CD14-positive monocyte (primary cell): ENCODE measurements around the gene INF2. TPM values are rescaled to one million over a fixed set of nuclear protein-coding genes. Genes with fewer than 3 reads are reported as not detected.

Experiments
- DNase-seq, 3 donors: peaks; one replicate each; pipeline ENCODE4 v3.0.0-alpha.2; 2011 to 2022
- H2AFZ ChIP-seq: 2 replicates; pipeline ENCODE4 v1.6.0; 2012; ENCODE audit warnings: mild to moderate bottlenecking, low read depth, low read length, inconsistent platforms; ENCODE audit not compliant: insufficient read depth, poor library complexity, severe bottlenecking
- H3K27ac ChIP-seq, 2 donors: 1 replicate in 1 of 2; 2 replicates in 1 of 2; pipeline ENCODE4 v1.5.1; 2012 to 2013; ENCODE audit warnings: low read length in 2 of 2, control low read depth in 1 of 2, inconsistent platforms in 1 of 2, low read depth in 1 of 2, mild to moderate bottlenecking in 1 of 2
- H3K27me3 ChIP-seq, 2 donors: one replicate each; pipeline versions ENCODE4 v1.6.0 to v1.6.1; 2011 to 2013; ENCODE audit warnings: low read length in 2 of 2; ENCODE audit not compliant: control insufficient read depth in 2 of 2, insufficient read depth in 2 of 2
- H3K36me3 ChIP-seq, 2 donors: replicated peaks in 1 of 2; 1 replicate in 1 of 2; 2 replicates in 1 of 2; pipeline versions ENCODE4 v1.5.1 to v1.6.1; 2012 to 2013; ENCODE audit warnings: low read length in 2 of 2, control low read depth in 1 of 2, inconsistent platforms in 1 of 2, mild to moderate bottlenecking in 1 of 2; ENCODE audit not compliant: insufficient read depth in 2 of 2, control insufficient read depth in 1 of 2
- H3K4me1 ChIP-seq, 2 donors: 1 replicate in 1 of 2; 2 replicates in 1 of 2; pipeline versions ENCODE4 v1.5.1 to v1.6.1; 2012 to 2013; ENCODE audit warnings: low read length in 2 of 2, control low read depth in 1 of 2, inconsistent platforms in 1 of 2, mild to moderate bottlenecking in 1 of 2, moderate library complexity in 1 of 2; ENCODE audit not compliant: insufficient read depth in 2 of 2, control insufficient read depth in 1 of 2
- H3K4me2 ChIP-seq: replicated peaks from 2 replicates; pipeline ENCODE3; 2012; ENCODE audit warnings: low read length, moderate library complexity, mild to moderate bottlenecking; ENCODE audit not compliant: poor library complexity, severe bottlenecking; ENCODE audit errors: extremely low read depth
- H3K4me3 ChIP-seq, 3 experiments: fragments of 200-600 bp in 1 of 3; sonication (generic) in 1 of 3; replicated peaks in 1 of 3; 1 replicate in 2 of 3; 2 replicates in 1 of 3; pipeline ENCODE4 v1.5.1; 2011 to 2013; ENCODE audit warnings: low read length in 3 of 3, mild to moderate bottlenecking in 3 of 3, control low read depth in 2 of 3, low read depth in 2 of 3, inconsistent platforms in 1 of 3, moderate library complexity in 1 of 3
- H3K79me2 ChIP-seq: 2 replicates; pipeline ENCODE4 v1.6.0; 2012; ENCODE audit warnings: mild to moderate bottlenecking, control low read depth, inconsistent platforms, low read length, moderate library complexity; ENCODE audit not compliant: insufficient read depth
- H3K9ac ChIP-seq: 2 replicates; pipeline ENCODE4 v1.6.0; 2017; ENCODE audit warnings: low read length, mild to moderate bottlenecking; ENCODE audit not compliant: insufficient read depth, poor library complexity, severe bottlenecking
- H3K9me3 ChIP-seq, 2 donors: replicated peaks in 1 of 2; 1 replicate in 1 of 2; 2 replicates in 1 of 2; pipeline versions ENCODE4 v1.5.1 to v1.6.1; 2012 to 2013; ENCODE audit warnings: low read length in 2 of 2, control low read depth in 1 of 2; ENCODE audit not compliant: control insufficient read depth in 1 of 2, insufficient read depth in 1 of 2
- H4K20me1 ChIP-seq: 2 replicates; pipeline ENCODE4 v1.6.0; 2012; ENCODE audit warnings: mild to moderate bottlenecking, low read length, control low read depth, moderate library complexity; ENCODE audit not compliant: insufficient read depth
- H3K27ac Mint-ChIP-seq, 7 donors: one replicate each; pipeline ENCODE4 v1.8.0; 2020; ENCODE audit warnings: mild to moderate bottlenecking in 7 of 7, mixed read lengths in 7 of 7, moderate library complexity in 6 of 7, inconsistent platforms in 2 of 7
- H3K27me3 Mint-ChIP-seq, 3 donors: one replicate each; pipeline ENCODE4 v1.8.0; 2021 to 2022; ENCODE audit warnings: low read depth in 3 of 3, mild to moderate bottlenecking in 3 of 3, mixed read lengths in 3 of 3, moderate library complexity in 3 of 3, inconsistent platforms in 1 of 3
- H3K36me3 Mint-ChIP-seq, 2 donors: one replicate each; pipeline ENCODE4 v1.8.0; 2020; ENCODE audit warnings: mixed read lengths in 2 of 2, inconsistent platforms in 1 of 2, mild to moderate bottlenecking in 1 of 2
- H3K4me1 Mint-ChIP-seq: one replicate; pipeline ENCODE4 v1.8.0; 2020; ENCODE audit warnings: mild to moderate bottlenecking, mixed read lengths
- H3K4me3 Mint-ChIP-seq, 2 donors: one replicate each; pipeline ENCODE4 v1.8.0; 2020; ENCODE audit warnings: mild to moderate bottlenecking in 2 of 2, mixed read lengths in 2 of 2, moderate library complexity in 1 of 2
- H3K9me3 Mint-ChIP-seq, 7 donors: one replicate each; pipeline ENCODE4 v1.8.0; 2020 to 2022; ENCODE audit warnings: mixed read lengths in 7 of 7, mild to moderate bottlenecking in 6 of 7, moderate library complexity in 6 of 7, inconsistent platforms in 2 of 7
- WGBS: methylation state at CpG from one replicate; pipeline ENCODE4 v1.1.5; 2013; ENCODE audit warnings: missing lambda C conversion rate; ENCODE audit not compliant: insufficient coverage; 5-methylcytosine and 5-hydroxymethylcytosine counted together
- intact Hi-C, 2 donors: fragments of 100-400 bp; cut with micrococcal nuclease; formaldehyde crosslinking; loops; one replicate each; pipeline versions ENCODE4 v1.15.0 to v1.15.1; 2023
- polyA plus RNA-seq, 3 donors: library from polyadenylated mRNA; depleted of rRNA in 1 of 3; unstranded in 2 of 3; stranded (reverse) in 1 of 3; fragments of 300-500 nt in 2 of 3; fragments of >200 nt in 1 of 3; fragmentation: Illumina TruSeq in 2 of 3; gene quantifications; 1 replicate in 2 of 3; 2 replicates in 1 of 3; pipeline ENCODE4 v1.2.3, GENCODE V29; 2012 to 2021
- TF ChIP-seq, protein P1 (sequence below): fragments of 200-600 bp; IDR thresholded peaks from one replicate; pipeline ENCODE4 v1.8.0; 2022; ENCODE audit warnings: antibody characterized with exemption, mild to moderate bottlenecking

Gene INF2
- polyA plus RNA-seq, 3 donors, result 2.9 to 23.3 (median 3.8) TPM

DNA sequence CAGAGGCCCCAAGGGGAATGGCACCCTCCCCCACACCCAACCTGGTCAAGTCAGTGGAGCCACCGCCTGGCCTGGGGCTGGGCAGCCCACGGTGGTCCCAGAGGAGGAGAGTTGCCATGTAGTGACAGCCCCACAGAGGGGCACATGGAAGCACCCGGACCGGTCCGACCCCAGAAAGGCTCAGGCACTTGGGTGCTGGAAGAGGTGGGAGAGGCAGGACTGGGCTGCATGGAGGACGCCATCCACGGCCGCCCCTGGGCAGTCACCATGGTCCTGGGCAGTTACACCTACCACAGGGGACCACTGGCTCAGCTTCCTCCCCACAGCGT is 46.9 kb upstream of the INF2 start:
- no peaks in the 10 kb centered on the region for H3K79me2 ChIP-seq
- no peak overlapping the region for H3K4me2 ChIP-seq
- intact Hi-C loops, result loop anchor here in 1 of 2 donors (10.0 kb wide), 1 partner anchor 508 kb away; the partner anchor contains the start of gene KIF26A
- peaks cover 10 to 16% of the 10 kb centered on the region in 2 donors for H3K4me1 ChIP-seq
- peak overlapping the region; percentile 34 for H3K9ac ChIP-seq
- no peaks in the 10 kb centered on the region for H4K20me1 ChIP-seq
- H3K9me3 ChIP-seq, result peaks cover 0 to 10% of the 10 kb centered on the region in 2 donors
- no peaks in the 10 kb centered on the region for H3K27me3 ChIP-seq
- TF ChIP-seq, protein P1, sequence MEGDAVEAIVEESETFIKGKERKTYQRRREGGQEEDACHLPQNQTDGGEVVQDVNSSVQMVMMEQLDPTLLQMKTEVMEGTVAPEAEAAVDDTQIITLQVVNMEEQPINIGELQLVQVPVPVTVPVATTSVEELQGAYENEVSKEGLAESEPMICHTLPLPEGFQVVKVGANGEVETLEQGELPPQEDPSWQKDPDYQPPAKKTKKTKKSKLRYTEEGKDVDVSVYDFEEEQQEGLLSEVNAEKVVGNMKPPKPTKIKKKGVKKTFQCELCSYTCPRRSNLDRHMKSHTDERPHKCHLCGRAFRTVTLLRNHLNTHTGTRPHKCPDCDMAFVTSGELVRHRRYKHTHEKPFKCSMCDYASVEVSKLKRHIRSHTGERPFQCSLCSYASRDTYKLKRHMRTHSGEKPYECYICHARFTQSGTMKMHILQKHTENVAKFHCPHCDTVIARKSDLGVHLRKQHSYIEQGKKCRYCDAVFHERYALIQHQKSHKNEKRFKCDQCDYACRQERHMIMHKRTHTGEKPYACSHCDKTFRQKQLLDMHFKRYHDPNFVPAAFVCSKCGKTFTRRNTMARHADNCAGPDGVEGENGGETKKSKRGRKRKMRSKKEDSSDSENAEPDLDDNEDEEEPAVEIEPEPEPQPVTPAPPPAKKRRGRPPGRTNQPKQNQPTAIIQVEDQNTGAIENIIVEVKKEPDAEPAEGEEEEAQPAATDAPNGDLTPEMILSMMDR, result no peak
- H3K36me3 ChIP-seq, result no peaks in the 10 kb centered on the region
- no peak overlapping the region for H2AFZ ChIP-seq
- no peak overlapping the region for H3K4me3 Mint-ChIP-seq
- H3K9me3 Mint-ChIP-seq, result peaks cover 0 to 13% (median 8%) of the 10 kb centered on the region in 7 donors
- peak overlapping the region in 1 of 7 donors; percentile 20 for H3K27ac Mint-ChIP-seq
- peaks cover 2 to 10% (median 8%) of the 10 kb centered on the region in 3 donors for H3K27me3 Mint-ChIP-seq
- no peaks in the 10 kb centered on the region for H3K36me3 Mint-ChIP-seq
- 88% methylated on average over 1 of the region's 9 CpGs for WGBS
- no peak overlapping the region for H3K4me3 ChIP-seq
- H3K4me1 Mint-ChIP-seq, result peaks cover 19% of the 10 kb centered on the region
- no peak for DNase-seq
- H3K27ac ChIP-seq, result no peak overlapping the region

DNA sequence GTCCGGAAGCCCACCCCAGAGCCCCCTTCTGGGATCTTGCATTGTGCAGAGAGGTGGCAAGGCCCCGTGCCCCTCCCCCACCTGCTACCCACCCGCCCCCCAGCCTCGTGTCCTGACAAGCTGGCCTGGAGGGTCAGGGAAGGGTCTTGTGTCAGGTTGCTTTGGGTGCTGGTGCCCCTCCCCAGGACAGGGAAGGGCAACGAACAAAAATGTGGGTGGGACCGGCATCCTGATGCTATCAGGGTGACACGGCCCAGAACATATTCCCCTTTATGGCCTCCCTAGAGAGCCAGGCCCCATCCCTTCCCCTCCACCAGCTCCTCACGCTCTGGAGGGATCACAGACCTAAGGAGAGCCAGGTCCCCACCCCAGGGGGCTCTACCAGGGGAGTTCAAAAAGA is 46.1 kb upstream of the INF2 start:
- H3K9me3 Mint-ChIP-seq, result peaks cover 0 to 13% (median 8%) of the 10 kb centered on the region in 7 donors
- H3K9ac ChIP-seq, result no peak overlapping the region
- no peaks in the 10 kb centered on the region for H3K36me3 Mint-ChIP-seq
- peaks cover 0 to 10% of the 10 kb centered on the region in 2 donors for H3K9me3 ChIP-seq
- no peak overlapping the region for H3K4me2 ChIP-seq
- no peaks in the 10 kb centered on the region for H3K79me2 ChIP-seq
- H3K27me3 Mint-ChIP-seq, result peaks cover 2 to 10% (median 8%) of the 10 kb centered on the region in 3 donors
- no peaks in the 10 kb centered on the region for H4K20me1 ChIP-seq
- intact Hi-C loops, result loop anchor here in 1 of 2 donors (10.0 kb wide), 1 partner anchor 509 kb away; the partner anchor contains the start of gene KIF26A
- H3K4me3 ChIP-seq, result no peak overlapping the region
- H3K27me3 ChIP-seq, result no peaks in the 10 kb centered on the region
- H3K36me3 ChIP-seq, result no peaks in the 10 kb centered on the region
- H3K4me3 Mint-ChIP-seq, result no peak overlapping the region
- TF ChIP-seq, protein P1, result no peak
- H3K27ac ChIP-seq, result no peak overlapping the region
- peaks cover 18 to 24% of the 10 kb centered on the region in 2 donors for H3K4me1 ChIP-seq
- DNase-seq, result no peak
- no CpG with 5 or more reads among the region's 8 CpGs for WGBS
- no peak overlapping the region for H3K27ac Mint-ChIP-seq
- H2AFZ ChIP-seq, result no peak overlapping the region
- H3K4me1 Mint-ChIP-seq, result peaks cover 27% of the 10 kb centered on the region
